SK-N-SH (cell line): ENCODE results near the gene RRAGC.

Experiments
- CTCF ChIP-seq: fragments of 200-600 bp; sonication (generic); IDR thresholded peaks from 2 replicates; pipeline ENCODE4 v1.6.1; 2017; ENCODE audit warnings: antibody characterized with exemption, mild to moderate bottlenecking, moderate library complexity
- MXI1 ChIP-seq: IDR thresholded peaks from 2 replicates; pipeline ENCODE4 v1.6.1; 2012; ENCODE audit warnings: mild to moderate bottlenecking, low read depth, low read length, improper control_type of control experiment
- POLR2AphosphoS5 ChIP-seq: IDR thresholded peaks from 2 replicates; pipeline ENCODE4 v1.6.1; 2012; ENCODE audit warnings: low read depth, low read length
- REST ChIP-seq: IDR thresholded peaks from 2 replicates; pipeline ENCODE4 v1.6.1; 2012; ENCODE audit warnings: mild to moderate bottlenecking, low read depth, low read length, moderate library complexity
- RFX5 ChIP-seq: IDR thresholded peaks from 2 replicates; pipeline ENCODE4 v1.6.1; 2012; ENCODE audit warnings: mild to moderate bottlenecking, improper control_type of control experiment, low read length
- SIN3A ChIP-seq: IDR thresholded peaks from 2 replicates; pipeline ENCODE4 v1.6.1; 2012; ENCODE audit warnings: low read depth, mild to moderate bottlenecking, low read length, moderate library complexity, borderline replicate concordance
- TAF1 ChIP-seq: IDR thresholded peaks from 2 replicates; pipeline ENCODE4 v1.6.1; 2012; ENCODE audit warnings: low read depth, mild to moderate bottlenecking, low read length, moderate library complexity, borderline replicate concordance
- ZBTB33 ChIP-seq: IDR thresholded peaks from 2 replicates; pipeline ENCODE4 v1.4.0; 2012; ENCODE audit warnings: low read depth, borderline replicate concordance

GRCh38 chr1:38875811-38876210 lies 16.2 kb upstream of the RRAGC start:
- TF ChIP-seq CTCF = no peak
- TF ChIP-seq POLR2AphosphoS5 = no peak
- TF ChIP-seq RFX5 = no peak
- no peak for TF ChIP-seq MXI1
- TF ChIP-seq ZBTB33 = no peak
- TF ChIP-seq SIN3A = no peak
- no peak for TF ChIP-seq REST
- TF ChIP-seq TAF1 = no peak
